GM23248 (cell line): ENCODE results near the gene DIAPH3.

Experiments used
- EZH2 ChIP-seq: fragments of 200-600 bp; sonication (generic); IDR thresholded peaks from 2 replicates; pipeline ENCODE4 v1.6.1; 2018; ENCODE audit warnings: antibody characterized with exemption, mild to moderate bottlenecking; ENCODE audit not compliant: insufficient read depth, poor library complexity, severe bottlenecking
- EZH2phosphoT487 ChIP-seq: fragments of 200-600 bp; sonication (generic); IDR thresholded peaks from 2 replicates; pipeline ENCODE4 v1.6.1; 2018; ENCODE audit warnings: antibody characterized with exemption, moderate library complexity, mild to moderate bottlenecking, low read depth; ENCODE audit not compliant: insufficient read depth

DNA sequence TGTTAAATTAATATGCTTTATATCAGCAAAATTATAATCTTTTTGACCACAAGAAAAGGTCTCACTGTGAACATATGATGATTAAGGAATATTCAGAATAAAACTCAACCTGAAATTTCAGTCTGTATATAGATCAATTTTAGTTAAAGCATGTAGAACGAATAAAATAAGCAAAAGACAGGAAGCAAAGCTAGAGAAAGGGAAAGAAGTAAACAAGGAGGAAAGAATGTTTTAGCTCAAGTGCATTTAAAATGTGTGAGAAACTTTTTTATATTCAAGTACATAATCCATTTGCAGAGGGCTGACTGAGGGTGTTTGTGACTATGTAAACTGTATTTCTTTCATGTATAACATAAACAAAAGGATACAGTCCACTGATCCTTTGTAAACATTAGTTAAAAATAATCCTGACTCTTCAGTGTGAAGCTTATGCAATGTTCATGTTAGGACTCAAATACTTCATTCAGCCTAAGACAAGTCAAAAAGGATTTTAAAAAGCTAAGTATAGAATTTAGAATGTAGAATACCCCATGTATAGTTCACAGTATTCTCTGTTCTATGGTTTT is 472.1 kb downstream of the DIAPH3 start:
- TF ChIP-seq EZH2, result no peak
- no peak for TF ChIP-seq EZH2phosphoT487
